Nephron (organoid): ENCODE measurements around the gene CFAP119.

ENCODE experiments used
- H3K27ac Mint-ChIP-seq, 3 experiments: 2 replicates each; pipeline ENCODE4 v1.8.0; 2020; ENCODE audit warnings: mixed read lengths in 3 of 3, mild to moderate bottlenecking in 2 of 3, moderate library complexity in 1 of 3
- H3K27me3 Mint-ChIP-seq: 2 replicates; pipeline ENCODE4 v1.8.0; 2021; ENCODE audit warnings: low read depth, mild to moderate bottlenecking, moderate library complexity, mixed read lengths
- H3K36me3 Mint-ChIP-seq: 2 replicates; pipeline ENCODE4 v1.8.0; 2020; ENCODE audit warnings: low read depth, mixed read lengths
- H3K4me1 Mint-ChIP-seq: 2 replicates; pipeline ENCODE4 v1.8.0; 2020; ENCODE audit warnings: mixed read lengths
- H3K4me3 Mint-ChIP-seq, 3 experiments: 2 replicates each; pipeline ENCODE4 v1.8.0; 2020; ENCODE audit warnings: mild to moderate bottlenecking in 3 of 3, mixed read lengths in 3 of 3, moderate library complexity in 2 of 3
- H3K9me3 Mint-ChIP-seq: 2 replicates; pipeline ENCODE4 v1.8.0; 2020; ENCODE audit warnings: mixed read lengths
- TF ChIP-seq, protein P1 (sequence below), 3 experiments: fragments of 200-600 bp; sonication (generic); IDR thresholded peaks; one replicate each; pipeline ENCODE4 v1.5.0; 2021; ENCODE audit warnings: antibody characterized with exemption in 3 of 3; ENCODE audit not compliant: unreplicated experiment in 3 of 3

CFAP119 gene

DNA sequence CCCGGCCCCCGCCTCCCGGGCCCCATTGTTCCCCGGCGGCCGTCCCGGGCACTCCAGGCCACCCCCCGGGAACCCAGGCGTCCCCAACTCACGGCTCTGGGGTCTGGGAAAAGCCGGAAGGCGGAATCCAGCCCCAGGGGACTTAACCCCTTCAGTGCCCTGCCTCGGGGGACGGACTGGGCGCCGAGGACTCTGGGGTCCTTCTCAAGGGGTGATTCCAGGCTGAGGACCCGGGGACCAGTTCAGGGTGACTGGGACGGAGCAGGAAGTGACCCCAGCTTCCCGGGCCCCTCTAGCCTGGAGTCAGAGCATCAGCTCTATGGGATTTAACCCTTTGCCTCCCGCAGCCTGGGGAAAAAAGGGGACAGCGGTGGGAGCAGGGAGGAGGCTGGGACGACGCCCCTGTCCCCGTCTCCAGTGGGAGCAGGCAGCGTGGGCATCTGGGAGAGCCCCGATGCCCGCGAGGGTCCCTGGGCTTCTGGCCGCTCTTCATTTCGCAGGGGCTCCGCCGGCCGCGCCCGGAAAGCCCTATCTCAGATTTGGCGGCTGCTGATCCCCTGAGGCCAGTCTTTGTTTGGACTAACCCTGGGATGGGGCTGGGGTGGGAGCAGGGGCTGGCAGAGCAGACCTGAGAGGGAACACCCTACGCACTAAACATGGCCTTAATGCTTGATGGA lies 25.2 kb upstream of the CFAP119 start, which contains the start of gene ZNF629:
Gene ZNF629, minus strand, starts transcription at position 270 of the 677 bp plus-strand sequence. CDS start 2,723 bp downstream, outside the sequence.
- H3K9me3 Mint-ChIP-seq = no peaks in the 10 kb centered on the region
- peaks cover 23% of the 10 kb centered on the region for H3K4me1 Mint-ChIP-seq
- H3K4me3 Mint-ChIP-seq = peak within 1 kb of the TSS; percentile 93 to 96 (median 95)
- no peaks in the 10 kb centered on the region for H3K27me3 Mint-ChIP-seq
- peak within 1 kb of the TSS; percentile 96 to 98 (median 96) for H3K27ac Mint-ChIP-seq
- TF ChIP-seq, protein P1, sequence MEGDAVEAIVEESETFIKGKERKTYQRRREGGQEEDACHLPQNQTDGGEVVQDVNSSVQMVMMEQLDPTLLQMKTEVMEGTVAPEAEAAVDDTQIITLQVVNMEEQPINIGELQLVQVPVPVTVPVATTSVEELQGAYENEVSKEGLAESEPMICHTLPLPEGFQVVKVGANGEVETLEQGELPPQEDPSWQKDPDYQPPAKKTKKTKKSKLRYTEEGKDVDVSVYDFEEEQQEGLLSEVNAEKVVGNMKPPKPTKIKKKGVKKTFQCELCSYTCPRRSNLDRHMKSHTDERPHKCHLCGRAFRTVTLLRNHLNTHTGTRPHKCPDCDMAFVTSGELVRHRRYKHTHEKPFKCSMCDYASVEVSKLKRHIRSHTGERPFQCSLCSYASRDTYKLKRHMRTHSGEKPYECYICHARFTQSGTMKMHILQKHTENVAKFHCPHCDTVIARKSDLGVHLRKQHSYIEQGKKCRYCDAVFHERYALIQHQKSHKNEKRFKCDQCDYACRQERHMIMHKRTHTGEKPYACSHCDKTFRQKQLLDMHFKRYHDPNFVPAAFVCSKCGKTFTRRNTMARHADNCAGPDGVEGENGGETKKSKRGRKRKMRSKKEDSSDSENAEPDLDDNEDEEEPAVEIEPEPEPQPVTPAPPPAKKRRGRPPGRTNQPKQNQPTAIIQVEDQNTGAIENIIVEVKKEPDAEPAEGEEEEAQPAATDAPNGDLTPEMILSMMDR (IDR thresholded peaks at IDR 0.05; ENCODE audit: unreplicated experiment in 3 of 3) = no peak
- H3K36me3 Mint-ChIP-seq = peaks cover 9% of the 10 kb centered on the region

DNA sequence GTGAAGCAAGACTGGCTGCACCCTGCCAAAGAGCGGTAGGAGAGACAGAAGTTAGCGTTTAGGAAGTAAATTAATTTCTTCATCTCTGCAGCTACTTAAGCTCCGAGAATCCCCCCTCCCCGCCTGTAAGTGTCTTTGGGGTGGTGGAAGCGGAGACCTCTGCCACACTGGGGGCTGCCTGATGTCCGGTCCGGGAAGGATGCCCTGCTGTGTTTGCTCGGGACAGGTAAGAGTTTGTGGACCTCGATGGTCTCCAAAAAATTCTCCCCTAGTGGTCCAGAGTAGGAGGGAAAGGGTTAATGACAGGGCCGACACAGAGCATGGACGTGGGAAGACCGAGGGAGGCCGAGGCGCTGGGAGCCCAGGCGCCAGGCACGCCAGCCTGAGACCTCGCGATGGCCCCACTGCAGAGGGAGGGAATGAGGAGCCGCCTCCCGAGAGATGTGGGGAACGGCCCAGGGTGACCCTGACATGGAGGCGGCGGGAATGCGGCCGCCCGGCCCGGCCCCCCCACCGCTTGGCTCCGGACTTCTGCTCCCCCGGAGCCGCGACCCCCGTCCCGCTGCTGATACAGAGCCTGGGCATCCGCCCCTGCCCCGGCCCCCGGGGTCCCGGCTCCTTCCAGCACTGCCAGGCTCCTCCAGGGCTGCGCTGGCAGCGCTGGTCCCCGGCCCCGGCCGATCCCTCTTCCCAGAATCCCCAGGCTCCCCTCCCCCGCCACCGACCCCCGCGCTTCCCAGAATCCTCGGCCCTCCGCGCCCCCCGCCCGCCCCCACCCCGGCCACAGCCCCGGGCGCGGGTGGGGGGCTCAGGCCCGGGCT lies 24.5 kb upstream of the CFAP119 start:
- Mint-ChIP-seq H3K4me3 (peak overlapping the region; percentile 89 to 94 (median 93)), H3K36me3 (peaks cover 16% of the 10 kb centered on the region), H3K27ac (peak overlapping the region; percentile 94 to 96 (median 95)), H3K9me3 (no peaks in the 10 kb centered on the region), H3K4me1 (peaks cover 23% of the 10 kb centered on the region), H3K27me3 (no peaks in the 10 kb centered on the region)
- TF ChIP-seq, protein P1 (IDR thresholded peaks at IDR 0.05; ENCODE audit: unreplicated experiment in 3 of 3) = no peak

DNA sequence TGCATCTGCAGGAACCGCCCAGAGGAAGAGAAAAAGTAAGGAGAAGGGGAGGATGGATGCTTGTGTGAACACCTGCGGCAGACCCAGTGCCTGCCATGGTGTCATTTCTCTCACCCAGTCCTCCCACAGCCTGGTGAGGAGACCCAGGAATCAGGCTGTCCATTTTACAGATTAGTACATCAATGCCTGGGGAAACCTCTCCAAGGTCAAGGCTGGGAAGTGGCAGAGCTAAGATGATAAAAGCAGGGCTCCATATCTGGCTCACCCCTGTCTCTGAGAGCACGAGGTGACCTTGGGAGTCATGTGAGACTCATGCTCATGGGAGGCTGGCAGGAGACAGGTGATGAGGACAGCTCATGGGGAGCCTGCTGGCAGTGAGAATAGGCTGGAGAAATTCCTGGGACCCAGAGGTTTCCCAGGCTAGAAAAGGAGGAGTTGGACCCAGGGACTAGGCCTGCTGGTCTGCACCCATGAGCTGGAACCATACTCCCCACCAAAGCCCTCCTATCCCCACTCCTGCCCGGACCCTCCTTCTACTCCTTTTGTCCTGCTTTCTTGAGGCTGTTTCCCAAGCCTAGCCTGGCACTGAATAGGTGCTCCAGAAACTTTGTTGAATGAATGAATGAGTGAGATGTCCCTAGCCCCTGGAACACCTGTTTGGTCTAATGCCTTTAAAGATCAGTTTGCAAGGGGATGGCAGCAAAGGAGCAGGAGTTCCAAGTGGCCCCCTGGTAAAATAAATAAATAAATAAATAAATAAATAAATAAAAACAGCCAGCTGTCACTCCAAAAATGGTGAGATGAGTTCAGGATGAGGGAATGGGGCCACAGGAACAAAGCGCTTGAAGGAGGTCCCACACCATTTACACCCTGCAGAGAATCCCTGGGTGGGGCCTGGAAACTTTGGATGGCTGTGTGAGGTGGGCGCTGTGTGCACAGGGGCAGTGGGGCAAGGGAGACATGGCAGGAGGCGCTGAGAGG lies 23.6 kb upstream of the CFAP119 start:
- TF ChIP-seq, protein P1 (IDR thresholded peaks at IDR 0.05; ENCODE audit: unreplicated experiment in 3 of 3) = no peak
- Mint-ChIP-seq H3K4me1 (peaks cover 23% of the 10 kb centered on the region), H3K9me3 (no peaks in the 10 kb centered on the region), H3K27ac (peak overlapping the region; percentile 72 to 95 (median 94)), H3K27me3 (no peaks in the 10 kb centered on the region), H3K36me3 (peaks cover 22% of the 10 kb centered on the region), H3K4me3 (peak overlapping the region; percentile 89 to 94 (median 93))

DNA sequence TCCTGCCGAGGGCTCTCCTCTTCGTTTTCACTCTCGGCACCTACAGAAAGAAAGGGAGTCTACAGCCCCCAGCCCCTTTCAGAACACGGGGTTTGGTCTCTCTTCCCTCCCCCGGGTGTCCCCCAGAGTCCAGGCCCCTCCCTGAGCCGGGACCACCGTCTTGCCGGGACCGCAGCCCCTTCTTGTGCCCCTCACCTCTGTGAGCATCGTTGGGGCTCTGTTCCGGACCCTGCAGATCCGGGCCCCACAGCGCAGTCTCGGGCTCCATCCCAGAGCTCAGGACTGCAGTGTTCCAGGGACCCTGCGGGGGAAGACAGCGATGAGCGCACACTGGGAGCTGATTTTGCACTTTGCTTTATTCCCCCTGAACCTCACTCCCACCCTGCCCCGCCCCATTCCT lies 22.4 kb upstream of the CFAP119 start:
- peaks cover 23% of the 10 kb centered on the region for H3K4me1 Mint-ChIP-seq

More for the DNA sequence above, 22.4 kb upstream of the CFAP119 start:
- Mint-ChIP-seq H3K9me3 (no peaks in the 10 kb centered on the region), H3K27ac (peak overlapping the region in 1 of 3 experiments; percentile 37), H3K27me3 (no peaks in the 10 kb centered on the region), H3K36me3 (peaks cover 22% of the 10 kb centered on the region), H3K4me3 (peak overlapping the region; percentile 89 to 94 (median 93))
- TF ChIP-seq, protein P1 (IDR thresholded peaks at IDR 0.05; ENCODE audit: unreplicated experiment in 3 of 3) = no peak
